ENCODE measurements around the gene MAPKAPK5. TPM values are rescaled to one million over a fixed set of nuclear protein-coding genes. Genes with fewer than 3 reads are reported as not detected.

The MAPKAPK5 gene
- total RNA-seq, 1 experiment from 2014 or later = 85.7 TPM

DNA sequence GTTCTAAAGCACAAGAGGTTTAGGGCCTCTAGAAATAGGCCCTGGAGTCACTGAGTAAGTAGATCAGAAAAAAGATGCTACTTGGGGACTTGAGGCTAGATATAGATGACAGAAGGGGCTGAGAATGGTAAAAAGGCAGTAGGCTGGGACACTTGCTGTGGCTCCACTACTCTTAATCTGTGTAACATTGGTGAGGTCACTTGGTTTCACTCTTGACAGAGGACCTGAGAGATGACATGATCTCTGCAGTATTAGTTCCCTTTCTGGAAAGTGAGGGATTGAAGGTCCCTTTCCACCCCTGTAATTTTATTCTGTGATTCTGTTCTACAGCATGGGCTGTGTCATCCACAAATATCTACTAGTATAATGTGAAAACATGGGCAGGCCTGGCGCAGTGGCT lies 39.7 kb downstream of the MAPKAPK5 start:
- H3K4me2 ChIP-seq (ENCODE audit: insufficient read depth, insufficient read length, low read length) = no peak overlapping the region
- H3K4ac ChIP-seq (ENCODE audit: low read depth, low read length) = no peak overlapping the region
- H3K27ac ChIP-seq (ENCODE audit: insufficient read length, low read depth, low read length) = no peak overlapping the region
- no peak overlapping the region for H3K27ac Mint-ChIP-seq
- H2AK5ac ChIP-seq (ENCODE audit: insufficient read length, low read length) = no peak overlapping the region
- H2BK15ac ChIP-seq (ENCODE audit: low read depth, low read length) = no peak overlapping the region
- H4K8ac ChIP-seq (replicated peaks; ENCODE audit: insufficient read length, low read depth, low read length) = no peak overlapping the region
- no peak overlapping the region for H2BK12ac ChIP-seq (ENCODE audit: insufficient read length, low read depth, low read length)
- WGBS (ENCODE audit: extremely low coverage, insufficient read length, low lambda C conversion rate) = no CpG with 5 or more reads among the region's 1 CpG
- no peaks in the 10 kb centered on the region for H3K79me1 ChIP-seq (ENCODE audit: insufficient read depth, low read depth, low read length, poor library complexity, severe bottlenecking)
- H2BK120ac ChIP-seq (ENCODE audit: low read depth, low read length, poor library complexity, severe bottlenecking) = no peak overlapping the region
- no peaks in the 10 kb centered on the region for H3K23me2 ChIP-seq (ENCODE audit: insufficient read length, low read depth, low read length, poor library complexity, severe bottlenecking)
- no peaks in the 10 kb centered on the region for H3K27me3 Mint-ChIP-seq (ENCODE audit: low read depth)
- no peak overlapping the region for H2BK5ac ChIP-seq (ENCODE audit: insufficient read length, low read length)
- H4K91ac ChIP-seq (ENCODE audit: insufficient read length, low read depth, low read length) = no peak overlapping the region
- no peak overlapping the region for H3K14ac ChIP-seq (ENCODE audit: insufficient read depth, low read length)
- no peaks in the 10 kb centered on the region for H4K20me1 ChIP-seq (ENCODE audit: control insufficient read depth, insufficient read depth, insufficient read length)
- no peaks in the 10 kb centered on the region for H3K4me1 ChIP-seq (ENCODE audit: insufficient read depth, low read length)
- H3K56ac ChIP-seq (ENCODE audit: insufficient read length, low read depth, low read length) = no peak overlapping the region
- peaks cover 54 to 90% (median 80%) of the 10 kb centered on the region in 3 experiments; a peak in 6 of 7 replicates for H3K36me3 Mint-ChIP-seq (ENCODE audit: insufficient read depth in 1 of 3, low read depth in 3 of 3)
- H3K23ac ChIP-seq (ENCODE audit: insufficient read length, low read depth, low read length) = no peak overlapping the region
- H3K27me3 ChIP-seq (ENCODE audit: insufficient read depth, low read length) = no peaks in the 10 kb centered on the region
- H3K4me1 Mint-ChIP-seq = no peaks in the 10 kb centered on the region
- H3K9me3 ChIP-seq (ENCODE audit: control insufficient read depth, low read depth, low read length) = no peaks in the 10 kb centered on the region
- no peak overlapping the region for H3K18ac ChIP-seq (ENCODE audit: insufficient read length, low read depth, low read length)
- no peak overlapping the region for H3K9ac ChIP-seq (ENCODE audit: extremely low read depth, insufficient read length, low read length)
- no peak overlapping the region for H3T11ph ChIP-seq (ENCODE audit: low read length)
- H4K5ac ChIP-seq (ENCODE audit: insufficient read length, low read depth, low read length) = no peak overlapping the region
- no peak for DNase-seq
- no peaks in the 10 kb centered on the region for H3K79me2 ChIP-seq (ENCODE audit: insufficient read depth, low read length)
- H2AFZ ChIP-seq (ENCODE audit: low read length) = no peak overlapping the region
- TF ChIP-seq CTCF (conservative IDR thresholded peaks at IDR 0.05) = no peak
- no peaks in the 10 kb centered on the region for H3K9me3 Mint-ChIP-seq
- no peak overlapping the region for H2BK20ac ChIP-seq (ENCODE audit: low read depth, low read length, poor library complexity, severe bottlenecking)
- no peak overlapping the region for H3K4me3 Mint-ChIP-seq

Data from H9 (cell line).